ENCODE measurements around the gene TRIM17. TPM values are rescaled to one million over a fixed set of nuclear protein-coding genes. Genes with fewer than 3 reads are reported as not detected.

Gene TRIM17
- total and polyA plus RNA-seq, 9 of the 15 experiments (the other 6 are each of a cell fraction or from before 2014, with no cell fraction given) = not detected

- Histone ChIP-seq H4K20me1 (replicated peaks; ENCODE audit: control insufficient read depth, insufficient read depth, low read length) (peaks cover 39% of the 10 kb centered on the region), H3K27me3 (ENCODE audit: control insufficient read depth in 2 of 2, insufficient read depth in 2 of 2, low read length in 2 of 2) (no peaks in the 10 kb centered on the region), H3K4me1 (replicated peaks in 1 of 2; ENCODE audit: control insufficient read depth in 2 of 2, insufficient read depth in 2 of 2, low read length in 2 of 2) (peaks cover 28 to 63% of the 10 kb centered on the region in 2 experiments), H2AFZ (ENCODE audit: low read depth, low read length) (no peak overlapping the region), H3K27ac (ENCODE audit: extremely low read depth, low read depth, low read length) (no peak overlapping the region), H3K9me3 (replicated peaks; ENCODE audit: control insufficient read depth, insufficient read depth, low read depth, low read length) (no peaks in the 10 kb centered on the region), H3K79me2 (ENCODE audit: control insufficient read depth, insufficient read depth, low read length) (peaks cover 65% of the 10 kb centered on the region), H3K36me3 (ENCODE audit: control insufficient read depth, insufficient read depth, low read length) (peaks cover 86% of the 10 kb centered on the region), H3K4me3 (no peak overlapping the region), H3K4me2 (ENCODE audit: insufficient read depth, low read length) (no peak overlapping the region), H3K9me1 (ENCODE audit: control insufficient read depth, insufficient read depth, low read length) (peaks cover 17% of the 10 kb centered on the region), H3K9ac (ENCODE audit: insufficient read depth in 1 of 2, low read depth in 2 of 2, low read length in 2 of 2) (peak overlapping the region in 1 of 2 experiments; percentile 29; a peak in 1 of 4 replicates)
- POLR2A ChIA-PET = interaction anchor here (0.7 to 6.2 kb wide), 6 partner anchors 8 to 1877 kb away, joined by 3 to 78 read pairs (median 4); a partner anchor contains a TSS
- intact Hi-C loops (cut with micrococcal nuclease) (no loop called here), in situ Hi-C loops (cut with MboI) (no loop called here)
- ATAC-seq (no peak), FAIRE-seq (no peak), DNase-seq (ENCODE audit: extremely low read depth in 1 of 4, low spot score in 3 of 4) (no peak)
- 95% methylated on average over 14 of the region's 14 CpGs for WGBS (ENCODE audit: insufficient coverage, low coverage, missing lambda C conversion rate)
- no TSS peak for BruUV-seq (replicated peaks)
- CTCF ChIA-PET (ENCODE audit: low intra/inter-chr PET ratio) = no interaction called here
- TF ChIP-seq KAT7 (CRISPR knock-in tag; IDR thresholded peaks at IDR 0.05; ENCODE audit: borderline replicate concordance) (no peak), MEF2A (IDR thresholded peaks at IDR 0.05; ENCODE audit: control insufficient read depth, low read depth, low read length) (no peak), POLR2G (IDR thresholded peaks at IDR 0.05; ENCODE audit: low read depth, low read length) (peak; percentile 69), RBFOX2 (IDR thresholded peaks at IDR 0.05; ENCODE audit: low read depth, low read length) (peak; percentile 59; the same call in 1 of the 2 replicates), ETV1 (tag; conservative IDR thresholded peaks at IDR 0.05; ENCODE audit: low read depth) (no peak), BCL6 (CRISPR knock-in tag; IDR thresholded peaks at IDR 0.05) (no peak), XRCC3 (IDR thresholded peaks at IDR 0.05) (no peak)
These were observed 14.7 kb downstream of the TRIM17 start for GRCh38 chr1:228401782-228402640.

All from K562 (cell line).